Activated CD4-positive, alpha-beta T cell treated with anti-CD3 and anti-CD28 coated beads, Interleukin-2, amount 50 U/mL, for 4 hours (primary cell): ENCODE data around the gene MATR3.
A peak's percentile ranks its signal among the peaks of the same experiment; 100 is the strongest.
"Not testable (repeated sequence)": the region's sequence is repeated elsewhere in the genome, so short reads cannot be mapped to it uniquely, and the experiment has no call there.

ENCODE experiments used
- DNase-seq, 2 experiments: peaks; one replicate each; pipeline ENCODE4 v3.0.0-alpha.2; 2020

The MATR3 gene

GRCh38 chr5:139293507-139294373 is at the start of gene MATR3:
Gene MATR3 (plus strand): TSS chr5:139293740. CDS start chr5:139307416, 13,676 bp downstream.
- peak; percentile 91 for DNase-seq

GRCh38 chr5:139245637-139246339 is 47.8 kb upstream of the MATR3 start:
- no peak for DNase-seq

GRCh38 chr5:139246394-139246793 is 47.1 kb upstream of the MATR3 start:
- peak; percentile 34 to 45 for DNase-seq

- no peak for DNase-seq
Observed at GRCh38 chr5:139248826-139249453, 44.6 kb upstream of the MATR3 start.

- peak; percentile 32 to 39 for DNase-seq
Observed at GRCh38 chr5:139251281-139251687, 42.3 kb upstream of the MATR3 start.

GRCh38 chr5:139251695-139252288 is 41.7 kb upstream of the MATR3 start:
- DNase-seq: no peak

- no peak for DNase-seq
Observed at GRCh38 chr5:139253115-139253514, 40.4 kb upstream of the MATR3 start.

GRCh38 chr5:139256820-139257219 is 36.7 kb upstream of the MATR3 start:
- DNase-seq: no peak

GRCh38 chr5:139262059-139262741 is 31.3 kb upstream of the MATR3 start:
- DNase-seq: no peak

GRCh38 chr5:139262742-139263445 is 30.6 kb upstream of the MATR3 start:
- peak; percentile 48 to 56 for DNase-seq

- DNase-seq: no peak
Observed at GRCh38 chr5:139263536-139263935, 30.0 kb upstream of the MATR3 start.

GRCh38 chr5:139263946-139264345 is 29.6 kb upstream of the MATR3 start:
- DNase-seq: no peak

GRCh38 chr5:139265001-139265400 is 28.5 kb upstream of the MATR3 start:
- DNase-seq: no peak

GRCh38 chr5:139266236-139266635 is 27.3 kb upstream of the MATR3 start:
- DNase-seq: no peak

- DNase-seq: no peak
Observed at GRCh38 chr5:139267481-139267880, 26.1 kb upstream of the MATR3 start.

- no peak for DNase-seq
Observed at GRCh38 chr5:139268364-139269202, 25.0 kb upstream of the MATR3 start.

GRCh38 chr5:139270718-139271117 is 22.8 kb upstream of the MATR3 start:
- DNase-seq: not testable (repeated sequence)

- no peak for DNase-seq
Observed at GRCh38 chr5:139271201-139272027, 22.1 kb upstream of the MATR3 start.

- DNase-seq: no peak
Observed at GRCh38 chr5:139272471-139273321, 20.8 kb upstream of the MATR3 start.
